ENCODE data around the gene ADARB2. TPM values are rescaled to one million over a fixed set of nuclear protein-coding genes. Genes with fewer than 3 reads are reported as not detected.

Gene ADARB2
- total and polyA plus RNA-seq, 10 of the 15 experiments (the other 5 are each of a cell fraction or from before 2014, with no cell fraction given): 0.02 to 4.1 (median 0.76) TPM

DNA sequence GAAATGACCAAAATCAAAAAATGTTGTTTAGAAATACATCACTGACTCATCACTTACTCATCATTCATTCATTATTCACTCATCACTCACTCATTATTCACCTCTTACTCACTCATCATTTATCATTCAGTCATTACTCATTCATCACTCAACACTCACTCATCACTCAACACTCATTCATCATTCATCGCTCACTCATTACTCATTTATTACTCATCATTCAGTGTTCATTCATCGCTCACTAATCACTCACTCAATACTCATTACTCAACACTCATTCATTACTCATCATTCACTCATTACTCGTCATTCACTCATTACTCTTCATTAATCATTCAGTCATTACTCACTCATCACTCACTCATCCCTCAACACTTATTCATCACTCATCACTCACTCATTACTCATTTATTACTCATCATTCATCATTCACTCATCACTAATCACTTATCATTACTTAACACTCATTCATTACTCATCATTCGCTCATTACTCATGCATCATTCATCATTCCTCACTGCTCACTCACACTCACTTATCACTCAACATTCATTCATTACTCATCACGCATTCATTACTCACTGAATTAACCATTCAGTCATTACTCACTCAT lies 238.5 kb downstream of the ADARB2 start:
- no peak overlapping the region for H3K27ac ChIP-seq (ENCODE audit: control insufficient read depth, insufficient read depth)
- no peaks in the 10 kb centered on the region for H3K36me3 ChIP-seq (ENCODE audit: control insufficient read depth in 2 of 2, insufficient read depth in 2 of 2, low read length in 1 of 2)
- no peaks in the 10 kb centered on the region for H3K27me3 ChIP-seq (replicated peaks in 1 of 2; ENCODE audit: control insufficient read depth in 2 of 2, insufficient read depth in 2 of 2, low read length in 1 of 2)
- H3K9ac ChIP-seq (ENCODE audit: control insufficient read depth, insufficient read depth, low read length): no peak overlapping the region
- no peaks in the 10 kb centered on the region for H3K79me2 ChIP-seq (ENCODE audit: control insufficient read depth, insufficient read depth, low read length)
- ChIA-PET RAD21 (ENCODE audit: unreplicated experiment) (no interaction called here), POLR2A (no interaction called here), SMC1A (ENCODE audit: uncharacterized antibody, unreplicated experiment) (no interaction called here), CTCF (no interaction called here)
- no TSS peak for BruUV-seq (replicated peaks)
- ATAC-seq (peak; percentile 70), DNase-seq (ENCODE audit: low read depth, low spot score) (no peak), FAIRE-seq (no peak)
- in situ Hi-C loops (cut with MboI): no loop called here
- WGBS (ENCODE audit: insufficient coverage, insufficient replicate concordance, low lambda C conversion rate, missing lambda C conversion rate): 13% methylated on average over 5 of the region's 5 CpGs
- no peaks in the 10 kb centered on the region for H3K9me3 ChIP-seq (replicated peaks; ENCODE audit: control insufficient read depth, insufficient read depth, low read length)
- H4K20me1 ChIP-seq (ENCODE audit: control insufficient read depth, insufficient read depth): no peaks in the 10 kb centered on the region
- no peak overlapping the region for H3K4me3 ChIP-seq
- H3K4me1 ChIP-seq (ENCODE audit: control insufficient read depth, insufficient read depth, low read length): no peaks in the 10 kb centered on the region
- intact Hi-C loops (cut with micrococcal nuclease; ENCODE audit: unreplicated experiment): no loop called here
- no peak overlapping the region for H2AFZ ChIP-seq (ENCODE audit: control insufficient read depth, low read depth, low read length)
- H3K4me2 ChIP-seq (ENCODE audit: control insufficient read depth, insufficient read depth): no peak overlapping the region
- TF ChIP-seq, protein P1, sequence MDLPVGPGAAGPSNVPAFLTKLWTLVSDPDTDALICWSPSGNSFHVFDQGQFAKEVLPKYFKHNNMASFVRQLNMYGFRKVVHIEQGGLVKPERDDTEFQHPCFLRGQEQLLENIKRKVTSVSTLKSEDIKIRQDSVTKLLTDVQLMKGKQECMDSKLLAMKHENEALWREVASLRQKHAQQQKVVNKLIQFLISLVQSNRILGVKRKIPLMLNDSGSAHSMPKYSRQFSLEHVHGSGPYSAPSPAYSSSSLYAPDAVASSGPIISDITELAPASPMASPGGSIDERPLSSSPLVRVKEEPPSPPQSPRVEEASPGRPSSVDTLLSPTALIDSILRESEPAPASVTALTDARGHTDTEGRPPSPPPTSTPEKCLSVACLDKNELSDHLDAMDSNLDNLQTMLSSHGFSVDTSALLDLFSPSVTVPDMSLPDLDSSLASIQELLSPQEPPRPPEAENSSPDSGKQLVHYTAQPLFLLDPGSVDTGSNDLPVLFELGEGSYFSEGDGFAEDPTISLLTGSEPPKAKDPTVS (IDR thresholded peaks at IDR 0.05; ENCODE audit: low read depth, low read length): no peak
- TF ChIP-seq TARDBP (IDR thresholded peaks at IDR 0.05; ENCODE audit: borderline replicate concordance): no peak
- TF ChIP-seq RBBP5 (conservative IDR thresholded peaks at IDR 0.05): no peak
- TF ChIP-seq CEBPB (IDR thresholded peaks at IDR 0.05; ENCODE audit: borderline replicate concordance in 1 of 2, low read depth in 2 of 2, low read length in 2 of 2): no peak
- TF ChIP-seq CBX5 (IDR thresholded peaks at IDR 0.05; ENCODE audit: low read depth): no peak
- no peak for TF ChIP-seq ESRRA (IDR thresholded peaks at IDR 0.05; ENCODE audit: low read length)
- no peak for TF ChIP-seq ZNF207 (IDR thresholded peaks at IDR 0.05; ENCODE audit: borderline replicate concordance)
- no peak for TF ChIP-seq CHD1 (IDR thresholded peaks at IDR 0.05; ENCODE audit: low read depth, low read length)
- no peak for TF ChIP-seq TCF7 (IDR thresholded peaks at IDR 0.05; ENCODE audit: borderline replicate concordance)
- TF ChIP-seq RAD51 (IDR thresholded peaks at IDR 0.05): no peak
- no peak for TF ChIP-seq TBL1XR1 (IDR thresholded peaks at IDR 0.05; ENCODE audit: low read depth, low read length)
- TF ChIP-seq BHLHE40 (IDR thresholded peaks at IDR 0.05; ENCODE audit: borderline replicate concordance in 1 of 2, low read depth in 2 of 2, low read length in 1 of 2): no peak
- TF ChIP-seq, protein P2, sequence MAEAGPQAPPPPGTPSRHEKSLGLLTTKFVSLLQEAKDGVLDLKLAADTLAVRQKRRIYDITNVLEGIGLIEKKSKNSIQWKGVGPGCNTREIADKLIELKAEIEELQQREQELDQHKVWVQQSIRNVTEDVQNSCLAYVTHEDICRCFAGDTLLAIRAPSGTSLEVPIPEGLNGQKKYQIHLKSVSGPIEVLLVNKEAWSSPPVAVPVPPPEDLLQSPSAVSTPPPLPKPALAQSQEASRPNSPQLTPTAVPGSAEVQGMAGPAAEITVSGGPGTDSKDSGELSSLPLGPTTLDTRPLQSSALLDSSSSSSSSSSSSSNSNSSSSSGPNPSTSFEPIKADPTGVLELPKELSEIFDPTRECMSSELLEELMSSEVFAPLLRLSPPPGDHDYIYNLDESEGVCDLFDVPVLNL (IDR thresholded peaks at IDR 0.05; ENCODE audit: low read depth, low read length): no peak
- TF ChIP-seq, protein P3, sequence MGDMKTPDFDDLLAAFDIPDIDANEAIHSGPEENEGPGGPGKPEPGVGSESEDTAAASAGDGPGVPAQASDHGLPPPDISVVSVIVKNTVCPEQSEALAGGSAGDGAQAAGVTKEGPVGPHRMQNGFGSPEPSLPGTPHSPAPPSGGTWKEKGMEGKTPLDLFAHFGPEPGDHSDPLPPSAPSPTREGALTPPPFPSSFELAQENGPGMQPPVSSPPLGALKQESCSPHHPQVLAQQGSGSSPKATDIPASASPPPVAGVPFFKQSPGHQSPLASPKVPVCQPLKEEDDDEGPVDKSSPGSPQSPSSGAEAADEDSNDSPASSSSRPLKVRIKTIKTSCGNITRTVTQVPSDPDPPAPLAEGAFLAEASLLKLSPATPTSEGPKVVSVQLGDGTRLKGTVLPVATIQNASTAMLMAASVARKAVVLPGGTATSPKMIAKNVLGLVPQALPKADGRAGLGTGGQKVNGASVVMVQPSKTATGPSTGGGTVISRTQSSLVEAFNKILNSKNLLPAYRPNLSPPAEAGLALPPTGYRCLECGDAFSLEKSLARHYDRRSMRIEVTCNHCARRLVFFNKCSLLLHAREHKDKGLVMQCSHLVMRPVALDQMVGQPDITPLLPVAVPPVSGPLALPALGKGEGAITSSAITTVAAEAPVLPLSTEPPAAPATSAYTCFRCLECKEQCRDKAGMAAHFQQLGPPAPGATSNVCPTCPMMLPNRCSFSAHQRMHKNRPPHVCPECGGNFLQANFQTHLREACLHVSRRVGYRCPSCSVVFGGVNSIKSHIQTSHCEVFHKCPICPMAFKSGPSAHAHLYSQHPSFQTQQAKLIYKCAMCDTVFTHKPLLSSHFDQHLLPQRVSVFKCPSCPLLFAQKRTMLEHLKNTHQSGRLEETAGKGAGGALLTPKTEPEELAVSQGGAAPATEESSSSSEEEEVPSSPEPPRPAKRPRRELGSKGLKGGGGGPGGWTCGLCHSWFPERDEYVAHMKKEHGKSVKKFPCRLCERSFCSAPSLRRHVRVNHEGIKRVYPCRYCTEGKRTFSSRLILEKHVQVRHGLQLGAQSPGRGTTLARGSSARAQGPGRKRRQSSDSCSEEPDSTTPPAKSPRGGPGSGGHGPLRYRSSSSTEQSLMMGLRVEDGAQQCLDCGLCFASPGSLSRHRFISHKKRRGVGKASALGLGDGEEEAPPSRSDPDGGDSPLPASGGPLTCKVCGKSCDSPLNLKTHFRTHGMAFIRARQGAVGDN (IDR thresholded peaks at IDR 0.05): no peak
- no peak; the same call in 1 of the 2 replicates for TF ChIP-seq NFIC (IDR thresholded peaks at IDR 0.05; ENCODE audit: low read depth, low read length)
- no peak for TF ChIP-seq NRF1 (conservative IDR thresholded peaks at IDR 0.05; ENCODE audit: low read depth, low read length)
- TF ChIP-seq, protein P4, sequence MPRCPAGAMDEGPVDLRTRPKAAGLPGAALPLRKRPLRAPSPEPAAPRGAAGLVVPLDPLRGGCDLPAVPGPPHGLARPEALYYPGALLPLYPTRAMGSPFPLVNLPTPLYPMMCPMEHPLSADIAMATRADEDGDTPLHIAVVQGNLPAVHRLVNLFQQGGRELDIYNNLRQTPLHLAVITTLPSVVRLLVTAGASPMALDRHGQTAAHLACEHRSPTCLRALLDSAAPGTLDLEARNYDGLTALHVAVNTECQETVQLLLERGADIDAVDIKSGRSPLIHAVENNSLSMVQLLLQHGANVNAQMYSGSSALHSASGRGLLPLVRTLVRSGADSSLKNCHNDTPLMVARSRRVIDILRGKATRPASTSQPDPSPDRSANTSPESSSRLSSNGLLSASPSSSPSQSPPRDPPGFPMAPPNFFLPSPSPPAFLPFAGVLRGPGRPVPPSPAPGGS (IDR thresholded peaks at IDR 0.05; ENCODE audit: borderline replicate concordance, insufficient read depth, low read depth, low read length, poor library complexity, severe bottlenecking): peak; percentile 92
- TF ChIP-seq NR2C1 (IDR thresholded peaks at IDR 0.05): no peak

Data from GM12878 (cell line).